Hematopoietic multipotent progenitor cell treated with erythropoietin and hydrocortisone succinate and interleukin-3 and kit ligand, for 6 days (in vitro differentiated cells): ENCODE measurements around the gene SMCO4.

Source experiments
- DNase-seq: peaks from one replicate; pipeline ENCODE4 v3.0.0-alpha.2; 2015

Gene SMCO4

DNA sequence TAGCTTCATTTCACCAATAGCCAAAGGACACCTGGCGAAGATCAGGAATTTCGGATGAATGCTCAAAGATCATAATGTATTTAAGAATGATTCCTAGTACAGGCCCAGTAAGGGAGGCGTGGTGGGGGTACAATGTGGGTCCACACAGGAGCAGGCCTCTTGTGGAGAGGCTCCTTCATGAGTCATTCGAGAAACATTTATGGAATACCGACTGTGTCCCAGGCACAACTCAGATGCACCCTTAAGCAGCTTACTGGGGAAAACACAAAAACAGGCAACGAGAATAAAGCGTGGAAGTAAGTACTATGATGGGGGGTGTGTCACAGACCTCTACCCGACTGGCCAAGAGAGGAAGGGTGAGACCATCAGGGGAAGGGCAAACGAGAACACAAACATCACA lies 44.5 kb downstream of the SMCO4 start:
- no peak for DNase-seq

DNA sequence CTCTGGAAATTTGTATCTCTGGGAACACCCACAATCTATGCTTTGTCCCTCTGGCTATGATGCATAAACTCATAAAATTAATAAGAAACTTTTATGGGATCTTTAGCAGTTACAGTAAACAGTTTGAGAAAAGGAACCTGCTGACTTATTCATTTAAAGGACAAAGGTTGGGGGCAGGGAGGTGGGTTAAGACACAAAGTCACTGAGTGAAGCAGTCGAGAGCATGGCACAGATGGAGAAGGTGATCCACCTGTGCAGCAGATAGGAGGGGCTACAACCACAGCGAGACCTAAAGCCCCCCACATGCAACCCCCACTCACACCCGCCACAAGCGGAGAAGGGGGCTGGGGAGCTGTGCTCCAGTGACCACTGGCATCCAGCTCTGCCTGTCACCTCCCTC lies 45.0 kb downstream of the SMCO4 start:
- DNase-seq: no peak

DNA sequence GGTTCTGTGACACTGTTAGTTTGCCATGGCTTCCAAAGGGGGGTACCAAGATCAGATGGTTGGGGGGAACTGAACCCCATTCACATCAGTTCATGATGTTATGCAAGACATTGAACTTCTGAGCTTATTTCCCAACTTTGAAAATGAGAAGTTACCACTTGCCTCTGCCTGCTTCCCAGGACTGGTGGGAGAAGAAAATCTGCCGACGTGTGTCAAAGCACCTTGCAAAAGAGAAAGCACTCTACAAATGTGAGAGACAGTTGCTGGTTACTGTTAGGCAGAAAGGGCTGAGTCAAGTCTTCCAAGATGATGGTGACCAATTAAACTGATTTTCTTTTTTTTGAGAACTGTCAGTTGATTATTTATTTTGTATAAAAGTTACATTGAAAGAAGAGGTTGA lies 45.6 kb downstream of the SMCO4 start:
- DNase-seq: peak; percentile 19

DNA sequence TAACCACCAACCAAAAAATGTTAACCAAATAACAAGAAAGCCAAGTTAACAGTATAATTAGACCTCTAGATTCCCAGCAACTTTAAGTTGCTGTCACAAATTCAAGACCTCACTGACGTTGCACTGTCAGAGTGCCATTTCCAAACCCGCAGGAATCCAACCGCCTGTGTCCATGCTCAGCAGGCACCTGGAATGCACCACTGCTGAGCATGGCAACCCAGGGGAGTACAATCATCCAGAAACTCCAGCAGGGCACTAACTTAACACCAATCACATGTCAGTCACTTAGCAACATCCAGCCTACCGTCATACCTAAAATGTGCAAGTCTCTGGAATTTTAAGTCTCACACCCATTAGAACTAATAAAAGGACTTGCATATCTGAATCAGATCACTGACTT lies 48.8 kb downstream of the SMCO4 start:
- DNase-seq: no peak

DNA sequence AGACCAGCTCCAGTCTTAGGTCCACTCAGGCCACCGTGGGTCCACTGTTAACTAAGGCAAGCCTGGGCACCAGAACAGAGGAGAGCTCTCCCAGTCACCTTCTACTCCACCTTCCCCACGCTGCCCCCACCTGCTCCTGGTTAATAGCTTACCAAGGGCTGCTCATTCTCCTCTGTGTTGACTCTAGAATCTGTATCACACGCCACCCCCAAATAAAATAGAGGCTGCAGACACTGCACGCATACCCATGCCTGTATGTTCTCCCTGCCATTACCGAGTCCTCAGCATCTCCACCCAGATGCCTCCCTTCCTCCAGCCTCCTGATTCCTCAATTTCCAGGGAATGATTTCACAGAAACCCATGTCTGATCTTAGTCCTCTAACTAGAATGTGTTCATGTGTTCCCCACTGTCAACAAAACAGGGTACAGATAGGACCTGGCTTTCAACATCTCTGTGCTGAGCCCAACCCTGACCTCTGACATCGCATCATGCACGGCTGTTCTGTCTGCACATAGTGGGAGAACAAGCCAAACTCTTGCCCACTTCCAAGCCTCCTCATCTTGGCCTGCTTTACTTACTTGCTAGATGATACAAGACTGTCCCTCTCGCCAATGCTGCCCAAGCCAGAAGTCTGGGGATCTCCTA lies 49.8 kb downstream of the SMCO4 start:
- DNase-seq: no peak

DNA sequence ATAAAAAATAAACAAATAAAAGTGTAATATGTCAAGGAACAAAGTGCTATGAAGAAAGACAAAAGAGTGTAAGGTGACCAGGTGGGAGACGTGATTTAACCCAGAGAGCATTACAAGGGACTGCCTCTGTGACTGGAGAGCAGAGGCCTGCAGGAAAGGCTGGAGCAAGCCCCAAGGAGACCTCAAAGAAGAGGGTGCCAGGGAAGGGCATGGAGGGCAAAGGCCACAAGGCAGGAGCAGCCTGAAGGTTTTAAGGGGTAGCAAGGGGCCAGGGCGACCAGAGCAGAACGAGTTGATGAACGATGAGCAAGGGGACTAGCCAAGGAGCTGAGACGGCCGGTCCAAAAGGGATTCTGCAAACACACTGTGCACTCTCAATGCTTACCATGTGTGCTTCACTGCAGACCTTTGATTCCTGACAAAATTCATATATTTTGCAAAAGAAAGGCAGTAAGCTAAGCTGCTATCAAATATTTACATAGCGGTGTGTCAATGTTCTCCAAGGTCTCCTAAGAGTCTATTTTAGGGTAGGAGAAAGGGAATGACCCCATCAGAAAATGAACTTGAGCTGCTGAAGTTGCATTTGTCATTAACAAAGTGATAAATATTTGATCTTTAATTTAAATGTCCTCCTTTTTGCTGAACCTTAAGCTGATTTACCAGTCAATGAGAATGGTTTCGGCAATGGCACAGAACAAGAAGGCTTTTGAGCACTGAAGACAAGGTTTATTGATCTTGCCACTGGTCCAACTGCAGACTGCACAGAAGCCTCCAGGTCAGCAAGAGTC lies 50.5 kb downstream of the SMCO4 start:
- no peak for DNase-seq

DNA sequence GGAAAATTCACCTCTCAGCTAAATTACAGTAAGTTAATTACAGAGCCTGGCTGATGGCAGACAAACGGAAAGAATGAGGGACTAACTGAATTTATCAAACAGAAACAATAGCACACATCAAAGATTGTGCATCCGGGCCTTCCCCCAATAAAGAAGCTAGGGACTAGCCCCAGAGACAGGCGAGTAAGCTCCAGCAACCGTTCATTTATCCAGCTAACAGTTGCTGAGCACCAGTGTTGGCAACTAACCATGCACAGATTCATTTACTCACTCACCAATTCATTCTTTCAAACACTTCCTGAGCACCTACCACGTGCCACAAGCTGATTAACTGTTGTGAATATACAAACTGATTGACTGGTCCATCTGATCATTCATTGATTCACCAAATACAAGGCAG lies 51.2 kb downstream of the SMCO4 start:
- DNase-seq: no peak

DNA sequence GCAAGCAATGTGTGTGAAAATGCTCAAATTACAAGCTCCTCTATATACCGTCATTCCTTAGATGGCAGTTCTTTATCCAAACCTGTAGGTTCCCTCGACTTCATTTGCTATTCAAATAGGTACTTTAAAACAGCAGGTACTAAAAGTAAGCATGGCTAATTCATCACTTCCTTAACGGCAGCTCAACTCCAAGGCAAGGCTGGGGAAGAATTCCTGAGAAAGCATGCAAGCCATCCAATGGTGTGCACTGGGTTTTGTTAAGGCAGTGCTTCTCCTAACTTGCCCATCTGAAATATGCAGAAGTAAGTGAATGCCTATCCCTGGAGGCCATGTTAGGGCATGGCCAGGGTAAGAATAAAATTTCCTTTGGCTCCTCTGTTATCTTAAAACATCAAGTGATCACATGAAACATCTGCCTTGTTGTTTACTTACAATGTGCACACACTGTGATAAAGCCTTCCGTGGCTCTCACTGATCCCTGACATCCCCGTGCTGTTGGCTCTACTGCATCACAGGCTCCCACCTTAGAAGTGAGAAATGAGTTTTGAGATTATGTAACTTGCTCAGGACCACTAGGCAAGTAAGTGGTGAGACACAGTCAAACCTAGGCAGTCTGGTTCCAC lies 52.1 kb downstream of the SMCO4 start:
- DNase-seq: peak; percentile 15

DNA sequence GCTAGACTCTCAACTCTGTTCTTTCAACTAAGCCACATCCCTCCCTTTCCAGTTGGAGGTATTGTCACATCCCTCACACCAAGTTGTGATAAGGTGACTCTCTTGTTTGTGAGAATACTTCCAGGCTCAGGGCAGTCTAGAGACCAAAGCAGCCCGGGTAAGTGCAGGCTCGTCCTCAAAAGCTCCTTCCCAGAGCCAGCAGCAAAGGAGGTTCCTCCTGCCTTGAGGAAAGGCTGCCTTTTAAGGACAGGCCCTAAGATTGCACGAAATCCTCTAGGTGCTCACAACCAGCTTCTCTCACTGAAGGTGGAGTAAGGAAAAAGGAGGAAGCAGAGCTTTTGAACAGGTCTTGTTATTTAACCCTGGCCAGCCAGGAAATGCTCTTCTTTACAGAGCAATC lies 53.4 kb downstream of the SMCO4 start:
- no peak for DNase-seq

DNA sequence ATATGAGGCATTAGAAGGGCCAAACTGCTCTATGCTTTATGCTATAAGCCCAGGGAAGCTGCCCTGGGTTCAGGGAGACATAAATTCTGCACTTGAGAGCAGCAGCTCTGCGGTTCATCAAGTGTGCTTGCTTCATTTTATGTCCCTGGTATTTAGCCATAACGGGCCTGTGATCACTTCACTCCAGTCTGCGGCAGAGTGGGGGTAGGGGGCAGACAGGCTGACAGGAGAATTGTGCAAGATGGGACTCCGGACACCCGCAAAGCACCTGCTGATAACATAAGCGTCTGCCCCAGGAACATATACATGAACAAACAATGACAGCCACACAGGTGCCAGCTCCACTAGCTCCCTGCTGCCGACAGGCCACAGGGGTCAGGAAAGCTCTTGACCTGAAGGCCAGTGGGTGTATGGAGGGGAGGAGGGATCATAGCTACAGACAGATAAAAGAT lies 56.1 kb downstream of the SMCO4 start:
- DNase-seq: no peak

DNA sequence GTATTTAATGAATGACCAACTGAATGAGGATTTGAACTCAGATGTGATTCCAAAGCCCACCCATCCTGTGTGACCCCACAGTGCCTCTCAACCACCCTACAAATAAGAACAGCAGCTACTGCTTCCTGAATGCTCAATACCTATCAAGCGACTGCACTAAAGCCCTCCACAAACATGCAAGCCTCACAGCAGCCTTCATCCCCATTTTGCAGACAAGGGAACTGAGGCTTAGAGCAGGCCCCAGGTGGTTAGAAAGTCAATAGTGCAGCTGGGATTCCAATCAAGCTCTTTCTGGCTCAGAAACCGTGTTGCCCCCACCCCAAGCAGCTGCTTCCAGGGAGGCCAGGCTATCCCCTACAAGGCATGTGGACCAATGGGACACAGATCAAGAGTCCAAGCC lies 57.2 kb downstream of the SMCO4 start:
- DNase-seq: no peak

DNA sequence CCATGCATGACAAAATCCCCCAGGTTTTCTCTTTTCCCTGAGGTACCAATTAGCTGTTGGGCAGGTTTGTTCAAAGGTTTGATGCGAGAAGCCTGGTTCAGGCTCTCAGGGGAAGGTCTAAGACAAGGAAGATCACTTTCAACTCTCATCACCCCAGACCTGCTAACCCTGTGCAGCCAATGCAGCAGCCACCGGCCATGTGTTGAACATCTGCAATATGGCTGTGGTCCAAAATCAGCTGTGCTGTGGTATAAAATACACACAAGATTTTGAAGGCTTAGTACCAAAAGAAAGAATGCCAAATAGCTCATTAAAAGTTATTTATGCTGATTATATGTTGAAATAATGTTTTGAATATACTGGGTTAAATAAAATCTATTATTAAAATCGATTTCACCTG lies 58.5 kb downstream of the SMCO4 start:
- DNase-seq: no peak

DNA sequence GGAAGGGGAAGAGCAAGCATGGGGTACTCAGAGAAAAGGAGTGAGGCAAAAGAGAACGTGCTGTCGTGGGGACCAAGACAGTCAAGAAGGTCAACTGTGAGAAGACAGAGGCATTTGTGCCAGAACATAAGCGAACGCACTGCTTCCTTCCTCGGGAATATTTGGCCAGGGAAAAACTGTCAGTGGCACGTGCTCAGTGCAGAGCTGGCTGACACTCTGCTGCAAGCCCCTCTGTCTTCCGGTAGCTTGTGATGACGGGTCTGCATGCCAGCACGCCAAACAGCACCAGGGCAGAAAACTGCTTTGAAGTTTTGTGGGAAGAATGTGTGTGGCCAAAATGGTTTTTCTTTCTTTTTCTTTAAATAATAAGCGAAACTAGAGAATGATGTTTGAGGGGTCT lies 60.6 kb downstream of the SMCO4 start:
- no peak for DNase-seq

DNA sequence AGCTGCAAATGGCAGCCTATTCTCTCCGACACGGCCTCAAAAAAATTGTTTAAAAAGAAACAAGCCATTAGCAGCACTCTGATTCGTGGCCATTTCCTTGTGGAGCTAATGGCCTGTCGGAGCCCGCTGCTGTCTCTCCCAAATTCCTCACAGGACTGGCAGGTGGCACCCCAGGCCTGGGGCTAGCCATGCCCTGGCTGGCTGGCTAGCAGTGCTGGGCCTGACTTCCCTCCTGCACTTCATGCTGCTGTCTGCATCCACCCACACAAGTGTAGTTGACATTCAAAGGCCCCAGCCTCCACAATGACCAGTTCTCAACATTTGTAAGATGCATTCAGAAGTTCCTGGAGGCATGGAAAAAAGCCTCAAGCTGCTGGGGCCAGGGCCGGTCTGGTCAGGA lies 61.5 kb downstream of the SMCO4 start:
- DNase-seq: no peak

DNA sequence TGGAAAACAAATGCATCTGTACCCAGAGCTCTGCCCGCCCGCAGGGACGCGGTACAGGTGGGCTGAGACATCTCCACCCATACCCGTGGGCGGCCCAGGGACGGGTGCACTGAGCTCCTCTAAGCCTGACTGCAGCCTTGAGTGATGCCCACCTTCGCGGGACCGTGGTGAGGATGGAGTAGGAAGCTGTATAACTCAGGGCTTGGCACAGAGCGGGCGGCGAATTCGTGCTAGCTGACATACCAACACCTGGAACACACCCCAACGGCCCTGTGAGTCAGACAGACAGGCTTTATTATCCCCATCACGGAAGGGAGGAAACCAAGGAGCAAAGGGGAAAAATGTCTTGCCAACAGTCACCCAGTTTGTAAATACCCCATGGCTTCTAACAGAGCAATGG lies 61.9 kb downstream of the SMCO4 start:
- no peak for DNase-seq

DNA sequence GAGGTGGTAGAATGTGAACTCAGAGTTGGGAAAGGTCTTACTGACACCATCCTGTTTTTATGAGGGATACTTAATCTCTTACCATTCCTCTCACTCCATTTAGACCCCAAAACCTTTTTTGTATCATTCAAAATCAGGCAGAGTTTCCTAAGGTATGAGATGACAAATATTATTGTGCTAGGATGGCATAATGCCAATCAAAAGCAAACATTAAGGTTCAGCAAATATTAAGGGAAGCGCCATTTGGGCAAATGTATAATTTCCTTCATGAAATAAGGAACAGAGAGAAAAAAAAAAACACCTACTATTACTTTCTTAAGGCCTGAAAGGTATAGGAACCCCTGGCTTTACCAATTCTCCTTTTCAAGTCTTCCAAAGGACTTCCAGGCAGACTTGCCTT lies 62.4 kb downstream of the SMCO4 start:
- DNase-seq: no peak

DNA sequence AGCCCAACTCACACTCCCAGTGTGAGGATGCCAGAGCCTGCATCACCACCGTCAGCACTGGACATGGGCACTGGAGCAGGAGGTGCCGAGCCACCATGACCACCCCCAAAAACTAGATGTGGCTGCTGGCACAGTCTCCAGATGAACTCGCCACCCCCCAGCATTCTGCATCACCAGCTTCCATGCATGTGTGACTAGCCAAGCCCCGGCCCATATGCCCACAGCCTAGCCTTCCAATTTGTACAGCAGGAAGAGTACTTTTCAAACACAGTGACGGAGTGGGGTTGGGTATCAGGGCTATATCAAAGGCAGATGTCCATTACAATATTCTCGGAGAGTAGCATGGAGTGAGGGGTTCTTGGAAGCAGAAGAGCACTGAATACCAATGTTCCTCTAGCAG lies 62.9 kb downstream of the SMCO4 start:
- no peak for DNase-seq

DNA sequence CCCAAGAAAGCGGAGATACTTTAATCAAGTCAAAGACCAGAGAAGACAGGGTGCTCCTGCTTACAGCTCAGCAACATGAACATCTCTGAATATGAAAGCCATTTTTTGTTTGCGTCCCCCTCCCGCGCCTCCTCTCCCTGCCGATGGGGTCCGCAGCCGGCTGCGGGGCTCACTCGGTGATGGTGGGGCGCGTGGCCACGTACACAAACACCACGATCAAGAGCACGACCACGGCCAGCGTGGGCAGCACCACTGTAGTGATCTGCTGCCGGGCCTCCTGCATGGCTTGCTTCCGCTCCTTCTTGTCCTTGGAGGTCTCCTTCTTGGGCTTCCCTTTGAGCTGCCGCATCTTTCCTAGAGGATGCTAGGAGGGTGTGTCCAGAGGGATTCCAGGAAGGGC lies 64.3 kb downstream of the SMCO4 start:
- DNase-seq: no peak

DNA sequence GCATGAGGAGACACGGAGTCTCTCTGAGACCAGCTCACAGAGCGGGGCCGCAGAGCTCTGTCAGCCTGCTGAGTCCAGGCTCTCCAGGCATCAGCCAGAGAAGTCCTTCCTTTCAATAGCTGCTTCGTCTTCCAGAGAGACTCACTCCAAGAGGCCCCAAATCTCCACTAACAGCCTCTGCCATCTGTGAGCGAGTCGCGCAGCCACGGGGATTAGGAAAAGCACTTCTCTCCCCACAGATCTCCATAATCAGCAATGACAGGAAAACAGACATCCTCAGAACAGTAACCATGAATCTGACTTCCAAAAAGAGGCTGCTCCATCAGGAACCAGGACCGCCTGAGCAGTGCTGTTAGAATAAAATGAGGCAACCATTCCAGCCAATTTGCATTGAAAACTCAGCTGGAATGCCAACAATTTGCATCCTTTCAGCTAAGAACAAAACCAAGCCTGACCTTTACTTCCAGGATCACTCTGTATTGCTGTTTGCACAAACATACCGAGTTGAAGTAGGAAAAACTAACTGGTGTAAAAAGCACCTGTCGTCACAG lies 65.4 kb downstream of the SMCO4 start:
- no peak for DNase-seq

DNA sequence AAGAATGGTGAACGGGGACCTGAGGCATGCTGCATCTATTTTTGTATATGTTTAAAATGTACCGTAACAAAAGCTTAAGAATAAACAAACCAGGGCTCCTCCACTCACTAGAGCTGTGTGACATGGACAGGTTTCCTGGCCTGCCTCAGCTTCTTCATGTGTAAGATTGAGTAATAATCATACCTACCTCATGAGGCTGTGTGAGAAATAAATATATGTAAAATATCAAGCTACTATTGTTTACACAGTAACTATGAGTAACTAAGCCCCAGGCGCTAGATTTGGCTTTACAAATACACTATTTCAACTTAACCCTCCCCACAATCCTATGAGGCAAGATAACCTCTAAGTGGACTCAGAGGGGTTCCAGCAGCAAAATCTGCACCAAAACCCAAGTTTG lies 66.4 kb downstream of the SMCO4 start:
- DNase-seq: no peak

DNA sequence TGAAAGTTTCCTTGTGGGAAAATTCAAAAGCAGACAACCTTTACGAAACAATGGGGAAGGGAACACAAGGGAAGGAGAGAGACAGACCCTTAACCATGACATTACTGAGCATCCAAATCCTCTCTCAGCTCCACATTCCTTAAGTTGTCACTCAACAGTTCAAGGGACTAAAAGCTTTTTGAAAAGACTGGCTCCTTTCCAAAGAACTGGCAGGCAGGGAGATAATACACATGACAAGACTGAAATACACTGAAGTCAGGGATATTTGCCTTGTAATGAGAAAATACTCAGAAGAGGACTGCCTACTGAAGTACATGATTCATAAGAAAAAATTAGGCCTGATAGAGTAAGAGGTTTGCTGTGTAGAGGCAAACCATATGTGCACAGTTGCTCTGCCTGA lies 69.1 kb downstream of the SMCO4 start:
- no peak for DNase-seq

DNA sequence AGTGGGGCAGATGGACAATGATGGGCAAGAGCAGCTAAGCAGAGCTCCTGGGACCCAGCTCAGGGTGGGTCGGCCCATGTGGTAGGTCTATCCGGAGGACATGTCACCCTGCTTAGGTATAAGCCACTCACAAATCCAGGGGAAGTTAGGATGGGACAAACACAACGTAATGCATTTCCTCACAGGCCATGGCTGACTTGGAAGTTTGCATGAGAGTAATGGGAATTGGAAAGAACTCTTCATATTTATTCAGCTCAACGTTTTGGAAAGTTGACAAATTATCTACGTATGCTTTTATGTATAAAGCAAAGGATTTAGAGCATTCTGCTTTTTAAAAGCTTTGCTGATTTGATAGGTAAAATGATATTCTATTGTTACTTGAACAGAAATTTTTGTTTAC lies 74.9 kb downstream of the SMCO4 start:
- DNase-seq: no peak

DNA sequence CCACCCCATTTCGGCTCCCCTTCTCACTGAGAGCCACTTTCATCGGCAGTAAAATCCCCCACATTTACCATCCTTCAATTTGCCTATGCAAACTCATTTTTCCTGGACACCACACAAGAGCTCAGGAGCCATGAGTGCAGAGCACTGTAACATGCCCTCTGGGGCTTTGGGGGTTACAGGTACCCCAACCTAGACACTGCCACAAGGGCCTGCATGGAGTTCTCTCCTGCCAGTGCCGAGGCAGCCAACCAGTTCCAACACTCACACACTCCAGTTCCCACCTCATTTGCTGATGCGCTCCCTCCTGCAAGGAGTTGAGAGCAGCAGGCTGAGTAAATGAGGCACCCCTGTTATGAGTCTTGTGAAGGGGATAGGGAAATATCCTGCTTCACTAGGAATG lies 76.1 kb downstream of the SMCO4 start:
- no peak for DNase-seq

DNA sequence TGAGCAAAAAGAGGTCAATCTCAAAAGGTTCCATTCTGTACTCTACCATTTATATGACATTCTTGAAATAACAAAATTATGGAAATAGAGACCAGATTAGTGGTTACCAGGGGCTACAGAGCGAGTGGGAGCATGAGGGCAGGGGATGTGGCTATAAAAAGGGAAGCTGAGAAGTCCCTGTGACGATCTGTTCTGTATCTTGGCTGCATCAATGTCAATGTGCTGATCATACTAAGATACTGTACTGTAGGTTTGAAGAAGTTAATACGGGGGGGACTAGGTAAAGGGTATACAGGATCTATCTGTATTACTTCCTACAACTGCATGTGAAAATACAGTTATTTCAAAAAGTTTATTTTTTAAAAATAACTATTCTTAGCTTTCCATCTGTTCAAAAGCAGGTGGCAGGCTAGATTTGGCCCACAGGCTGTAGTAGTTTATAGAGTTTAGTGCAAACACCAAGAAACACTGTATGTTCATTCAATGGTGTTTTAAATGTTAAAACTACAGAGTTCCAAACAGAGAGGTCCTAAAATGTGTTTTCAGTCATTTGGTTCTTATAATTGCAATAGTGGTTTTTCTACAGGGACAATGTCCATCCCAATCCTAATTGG lies 78.2 kb downstream of the SMCO4 start:
- DNase-seq: peak; percentile 41
